Measurements from ENCODE around the gene ASIP. TPM values are rescaled to one million over a fixed set of nuclear protein-coding genes. Genes with fewer than 3 reads are reported as not detected.
"Not testable (repeated sequence)": the region's sequence is repeated elsewhere in the genome, so short reads cannot be mapped to it uniquely, and the experiment has no call there.

ASIP gene
- total RNA-seq, 1 experiment from 2014 or later: not detected

DNA sequence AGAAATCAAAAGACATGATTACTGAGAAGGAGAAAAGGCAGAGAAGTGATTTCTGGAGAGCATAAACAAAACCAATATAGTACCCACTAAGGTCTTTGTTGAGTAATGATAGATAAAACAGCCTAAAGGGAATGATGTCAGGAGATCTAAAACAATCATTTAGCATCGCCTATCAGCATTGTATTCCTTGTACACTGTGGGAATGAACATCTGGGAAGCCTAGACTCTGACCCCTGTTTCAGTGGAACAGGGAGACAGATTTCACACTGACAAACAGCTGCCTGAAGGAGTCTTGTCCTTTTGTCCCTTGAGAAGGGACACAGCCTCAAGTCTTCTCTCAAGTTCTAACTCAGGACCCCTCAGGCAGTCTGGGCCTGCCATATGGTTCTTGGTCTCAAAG, 1.7 kb downstream of the ASIP start:
- DNase-seq (ENCODE audit: low spot score): no peak

DNA sequence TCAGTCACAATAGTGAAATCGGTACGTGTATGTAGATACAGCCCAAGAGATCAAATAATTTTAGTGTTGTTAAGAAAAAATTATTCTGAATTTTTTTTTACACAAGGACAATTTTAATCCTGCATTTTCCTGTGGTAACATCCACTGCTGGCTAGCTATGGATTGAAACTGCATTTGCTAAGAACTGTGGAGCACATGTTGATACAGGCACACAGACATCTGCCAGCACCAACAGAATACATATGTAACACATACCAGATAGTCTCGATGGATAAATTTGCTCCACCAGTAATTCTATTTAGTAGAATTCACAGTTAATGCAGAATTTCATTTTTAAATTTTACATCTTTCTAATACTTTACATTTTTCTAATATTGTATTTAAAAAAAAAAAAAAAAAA, 2.2 kb downstream of the ASIP start:
- DNase-seq (ENCODE audit: low spot score): no peak

DNA sequence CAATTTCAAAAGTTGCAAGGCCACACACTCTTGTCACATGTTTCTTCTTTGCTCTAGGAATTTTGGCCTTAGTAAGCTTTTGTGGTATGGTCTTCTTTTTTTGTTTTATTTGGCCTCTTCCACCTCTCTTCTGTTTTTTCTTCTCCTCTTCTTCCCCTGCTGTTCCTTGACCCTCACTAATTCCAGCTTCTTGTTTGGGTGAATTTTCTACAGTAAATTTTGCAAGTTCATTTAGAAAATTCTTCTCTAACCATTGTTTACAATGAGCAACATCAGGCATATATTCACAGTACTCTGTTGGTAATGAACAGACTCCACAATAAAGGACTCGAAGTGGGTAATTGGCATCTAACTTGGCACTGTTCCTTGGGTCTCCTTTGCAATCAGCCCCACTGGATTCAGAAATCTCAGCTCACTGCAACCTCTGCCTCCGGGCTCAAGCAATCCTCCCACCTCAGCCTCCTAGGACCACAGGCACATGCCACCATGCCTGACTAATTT, 5.0 kb downstream of the ASIP start:
- DNase-seq (ENCODE audit: low spot score): no peak

DNA sequence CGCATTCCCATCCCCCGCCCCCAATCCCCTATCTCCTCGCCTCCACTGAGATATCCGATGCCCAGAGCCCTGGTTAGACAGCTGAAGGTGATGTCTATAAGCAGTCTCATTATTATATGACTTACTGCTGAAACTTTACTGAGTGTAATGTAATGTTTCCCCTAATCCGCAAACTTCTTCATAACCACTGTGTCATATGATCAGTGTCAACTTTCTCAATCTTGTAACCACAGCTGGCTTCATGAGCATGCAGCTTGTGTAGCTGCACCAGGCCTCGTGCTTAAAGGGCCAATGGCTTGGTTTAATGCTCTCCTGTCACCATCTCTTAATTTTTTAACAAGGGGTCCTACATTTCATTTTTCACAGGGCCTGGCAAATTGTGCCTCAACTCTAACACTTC, 8.1 kb downstream of the ASIP start:
- DNase-seq (ENCODE audit: low spot score): no peak

DNA sequence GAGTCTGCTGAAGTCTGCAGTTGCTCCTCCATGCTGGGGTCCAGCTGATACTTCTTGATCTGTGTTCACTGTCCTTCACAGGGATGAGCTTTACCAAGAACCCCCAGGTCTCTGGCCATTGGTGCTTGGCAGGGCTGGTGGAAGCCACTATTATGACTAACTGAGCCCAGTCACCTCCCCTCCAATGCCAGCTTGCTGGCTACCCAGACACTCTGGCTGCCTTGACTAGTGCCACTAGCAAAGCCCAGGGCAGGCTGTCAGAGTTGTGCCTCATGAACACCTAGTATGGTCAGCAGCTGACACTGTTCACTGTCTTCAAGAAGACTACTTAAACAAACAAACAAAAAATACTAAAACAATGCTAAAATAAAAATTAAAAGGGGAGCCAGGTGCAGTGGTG, 8.8 kb downstream of the ASIP start:
- DNase-seq (ENCODE audit: low spot score): no peak

DNA sequence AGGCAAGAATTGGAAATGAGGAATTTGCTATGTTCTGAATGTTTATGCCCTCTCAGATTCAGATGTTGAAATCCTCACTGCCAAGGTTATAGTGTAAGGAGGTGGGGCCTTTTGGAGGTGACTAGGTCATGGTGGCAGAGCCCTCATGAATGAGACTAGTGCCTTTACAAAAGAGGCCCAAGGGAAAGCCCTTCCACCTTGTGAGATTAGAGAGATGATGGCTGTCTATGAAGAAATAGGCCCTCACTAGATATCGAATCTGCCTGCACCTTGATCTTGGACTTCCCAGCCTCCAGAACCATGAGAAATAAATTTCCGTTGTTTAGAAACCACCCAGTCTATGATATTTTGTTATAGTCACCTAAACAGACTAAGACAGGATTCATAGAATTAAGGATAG, 10.4 kb downstream of the ASIP start:
- no peak for DNase-seq (ENCODE audit: low spot score)

DNA sequence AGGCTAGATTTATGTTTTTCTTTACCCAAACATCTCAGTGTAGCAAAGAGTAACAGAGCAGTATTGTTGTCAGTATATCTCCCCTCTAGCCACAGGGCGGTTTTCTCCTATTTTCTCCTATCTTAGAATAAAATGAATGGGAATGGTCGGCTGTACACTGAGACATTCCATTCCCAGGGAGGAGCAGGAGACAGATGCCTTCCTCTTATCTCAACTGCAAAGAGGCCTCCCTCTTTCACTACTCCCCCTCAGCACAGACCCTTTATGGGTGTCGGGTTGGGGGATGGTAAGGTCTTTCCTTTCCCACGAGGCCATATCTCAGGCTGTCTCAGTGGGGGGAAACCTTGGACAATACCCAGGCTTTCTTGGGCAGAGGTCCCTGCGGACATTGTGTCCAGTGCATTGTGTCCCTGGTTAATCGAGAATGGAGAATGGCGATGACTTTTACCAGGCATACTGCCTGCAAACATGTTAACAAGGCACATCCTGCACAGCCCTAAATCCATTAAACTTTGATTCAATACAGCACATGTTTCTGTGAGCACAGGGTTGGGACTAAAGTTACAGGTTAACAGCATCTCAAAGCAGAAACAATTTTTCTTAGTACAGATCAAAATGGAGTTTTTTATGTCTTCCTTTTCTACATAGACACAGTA, 11.3 kb downstream of the ASIP start:
- DNase-seq (ENCODE audit: low spot score): not testable (repeated sequence)

DNA sequence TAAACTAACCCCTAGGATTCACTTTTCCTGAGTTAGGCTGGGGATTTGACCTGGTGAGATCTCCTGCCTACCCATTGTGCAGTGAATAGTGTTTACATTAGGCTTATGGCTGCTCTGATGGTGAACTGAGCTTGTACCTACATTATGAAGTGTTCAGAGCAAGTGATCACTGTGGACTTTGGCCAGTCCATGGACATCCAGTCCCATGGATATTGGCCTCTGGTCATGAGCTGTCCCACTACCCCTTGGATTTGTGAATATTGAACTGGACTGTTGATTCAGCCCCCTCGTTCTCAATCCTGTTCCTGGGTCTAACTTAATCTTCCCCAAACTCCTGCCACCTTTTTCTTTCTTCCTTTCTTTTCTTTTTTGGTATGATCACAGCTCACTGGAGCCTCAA, 13.8 kb downstream of the ASIP start:
- DNase-seq (ENCODE audit: low spot score): no peak

DNA sequence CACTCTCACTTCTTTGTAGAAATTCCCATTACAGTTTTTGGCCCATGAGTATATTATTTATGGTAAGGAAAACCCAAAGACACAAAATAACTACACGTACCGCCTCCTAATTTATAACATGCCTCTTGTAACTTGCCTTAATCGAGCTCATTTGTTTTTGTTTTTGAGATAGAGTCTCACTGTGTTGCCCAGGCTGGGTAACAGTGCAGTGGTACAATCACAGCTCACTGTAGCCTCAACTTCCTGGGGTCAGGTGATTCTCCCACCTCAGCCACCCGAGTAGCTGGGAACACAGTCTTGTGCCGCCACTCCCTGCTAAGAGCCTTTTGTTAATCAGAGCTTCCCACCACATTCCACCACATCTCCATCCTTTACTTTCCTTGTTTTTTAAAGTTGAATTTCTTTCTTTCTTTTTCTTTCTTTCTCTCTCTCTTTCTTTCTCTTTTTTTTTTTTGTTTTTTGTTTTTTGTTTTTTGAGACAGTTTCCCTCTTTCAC, 15.5 kb downstream of the ASIP start:
- no peak for DNase-seq (ENCODE audit: low spot score)

DNA sequence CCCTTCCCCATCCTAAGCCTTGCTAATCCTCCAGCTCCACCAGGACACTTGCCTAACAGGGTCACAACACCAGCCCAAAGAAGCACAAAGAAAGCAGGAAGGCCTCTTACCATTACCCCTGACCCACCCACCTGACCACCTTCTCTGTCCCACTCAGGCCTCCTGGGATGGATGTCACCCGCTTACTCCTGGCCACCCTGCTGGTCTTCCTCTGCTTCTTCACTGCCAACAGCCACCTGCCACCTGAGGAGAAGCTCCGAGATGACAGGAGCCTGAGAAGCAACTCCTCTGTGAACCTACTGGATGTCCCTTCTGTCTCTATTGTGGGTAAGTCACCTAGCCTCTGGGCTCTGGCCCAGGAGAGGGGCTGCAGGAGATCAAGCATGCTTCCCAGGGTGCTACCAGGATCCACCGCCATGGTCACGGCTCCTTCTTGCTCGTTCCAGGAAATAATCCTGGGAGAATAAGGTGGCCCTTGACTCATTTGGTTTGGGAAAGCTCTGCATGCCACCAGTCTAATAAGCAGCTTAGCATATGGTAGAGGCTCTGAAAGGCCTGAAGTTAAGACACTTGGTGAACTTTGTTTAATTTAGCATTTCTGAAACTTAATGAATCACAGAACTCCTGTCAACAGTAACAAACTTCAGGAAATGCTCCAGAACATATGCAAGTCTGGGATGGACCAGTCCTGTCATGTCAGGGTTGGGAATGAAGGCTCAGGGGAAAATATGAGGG, 19.2 kb downstream of the ASIP start:
- no peak for DNase-seq (ENCODE audit: low spot score)

DNA sequence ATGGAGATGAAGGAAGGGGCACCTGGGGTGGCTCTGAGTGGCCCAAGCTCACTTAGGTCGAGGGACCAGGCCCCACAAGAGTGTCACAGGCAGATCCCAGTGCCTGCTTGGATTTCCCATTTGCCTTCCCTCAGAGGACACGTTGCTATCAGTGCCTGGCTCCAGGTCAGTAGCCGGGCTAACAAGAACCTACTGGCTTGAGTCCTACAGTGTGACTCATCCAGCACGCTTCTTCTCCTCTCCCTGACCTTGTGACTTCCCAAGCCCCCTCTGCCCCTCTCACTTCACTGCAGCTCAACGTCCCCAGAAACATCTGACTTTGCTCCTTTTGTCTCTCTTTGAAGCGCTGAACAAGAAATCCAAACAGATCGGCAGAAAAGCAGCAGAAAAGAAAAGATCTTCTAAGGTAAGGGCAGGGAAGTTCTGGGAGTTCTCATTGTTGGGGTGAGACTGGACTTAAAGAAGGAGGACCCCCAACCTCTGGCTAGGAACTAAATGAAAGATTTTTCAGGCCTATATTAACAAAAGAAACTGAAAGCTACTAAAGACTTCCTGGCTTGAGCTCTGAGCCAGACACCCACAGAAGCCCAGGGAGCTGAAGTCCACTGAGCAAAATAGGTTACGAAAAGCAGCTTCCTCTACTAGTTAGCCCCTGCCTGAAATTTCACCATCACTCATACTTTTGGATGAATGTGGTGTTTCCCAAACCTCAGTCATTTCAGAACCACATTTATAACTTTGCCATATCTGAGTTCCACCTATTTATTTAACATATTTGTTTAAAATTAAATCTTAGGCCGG, 21.5 kb downstream of the ASIP start:
- DNase-seq (ENCODE audit: low spot score): no peak

DNA sequence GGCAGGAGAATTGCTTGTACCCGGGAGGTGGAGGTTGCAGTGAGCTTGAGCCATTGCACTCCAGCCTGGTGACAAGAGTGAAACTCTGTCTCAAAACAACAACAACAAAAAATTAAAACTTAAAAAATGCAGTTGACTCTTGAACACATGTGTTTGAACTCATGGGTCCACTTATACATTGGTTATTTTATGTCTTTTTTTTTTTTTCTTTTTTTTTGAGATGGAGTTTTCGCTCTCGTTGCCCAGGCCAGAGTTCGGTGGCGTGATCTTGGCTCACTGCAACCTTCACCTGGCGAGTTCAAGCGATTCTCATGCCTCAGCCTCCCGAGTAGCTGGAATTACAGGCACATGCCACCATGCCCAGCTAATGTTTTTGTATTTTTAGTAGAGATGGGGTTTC, 22.2 kb downstream of the ASIP start:
- not testable (repeated sequence) for DNase-seq (ENCODE audit: low spot score)

DNA sequence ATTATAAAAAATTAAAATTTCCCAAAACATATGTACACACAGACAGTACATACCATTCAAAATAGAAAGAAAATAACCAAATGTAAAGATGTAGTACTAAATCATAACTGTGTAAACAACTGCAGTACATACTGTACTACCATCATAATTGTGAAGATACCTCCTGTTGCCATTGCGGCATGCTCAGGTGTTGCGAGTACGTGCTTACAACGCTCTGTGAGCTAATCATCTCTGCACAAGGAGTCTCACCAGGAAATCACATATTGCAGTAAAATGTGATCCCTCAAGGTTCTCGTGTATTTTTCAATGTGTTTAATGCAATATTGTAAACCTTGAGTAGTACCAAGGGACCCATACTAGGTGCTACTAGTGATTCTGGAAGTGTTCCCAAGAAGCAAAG, 22.9 kb downstream of the ASIP start:
- no peak for DNase-seq (ENCODE audit: low spot score)

DNA sequence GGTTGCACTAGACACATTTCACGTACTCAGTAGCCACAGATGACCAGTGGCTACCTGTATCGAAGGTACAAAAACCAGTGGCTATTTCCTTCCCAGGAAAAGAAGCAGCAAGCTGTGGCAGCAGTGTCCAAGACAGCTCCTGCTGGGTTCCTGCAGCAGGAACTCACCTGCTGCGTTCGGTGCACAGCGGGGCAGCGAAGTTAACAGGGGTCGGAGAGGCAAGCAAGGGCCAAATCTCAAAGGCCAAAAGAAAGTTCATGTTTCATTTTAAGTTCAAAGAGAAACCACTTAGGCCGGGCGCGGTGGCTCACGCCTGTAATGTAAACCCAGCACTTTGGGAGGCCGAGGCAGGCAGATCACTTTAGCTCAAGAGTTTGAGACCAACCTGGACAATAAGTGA, 26.9 kb downstream of the ASIP start:
- DNase-seq (ENCODE audit: low spot score): no peak

DNA sequence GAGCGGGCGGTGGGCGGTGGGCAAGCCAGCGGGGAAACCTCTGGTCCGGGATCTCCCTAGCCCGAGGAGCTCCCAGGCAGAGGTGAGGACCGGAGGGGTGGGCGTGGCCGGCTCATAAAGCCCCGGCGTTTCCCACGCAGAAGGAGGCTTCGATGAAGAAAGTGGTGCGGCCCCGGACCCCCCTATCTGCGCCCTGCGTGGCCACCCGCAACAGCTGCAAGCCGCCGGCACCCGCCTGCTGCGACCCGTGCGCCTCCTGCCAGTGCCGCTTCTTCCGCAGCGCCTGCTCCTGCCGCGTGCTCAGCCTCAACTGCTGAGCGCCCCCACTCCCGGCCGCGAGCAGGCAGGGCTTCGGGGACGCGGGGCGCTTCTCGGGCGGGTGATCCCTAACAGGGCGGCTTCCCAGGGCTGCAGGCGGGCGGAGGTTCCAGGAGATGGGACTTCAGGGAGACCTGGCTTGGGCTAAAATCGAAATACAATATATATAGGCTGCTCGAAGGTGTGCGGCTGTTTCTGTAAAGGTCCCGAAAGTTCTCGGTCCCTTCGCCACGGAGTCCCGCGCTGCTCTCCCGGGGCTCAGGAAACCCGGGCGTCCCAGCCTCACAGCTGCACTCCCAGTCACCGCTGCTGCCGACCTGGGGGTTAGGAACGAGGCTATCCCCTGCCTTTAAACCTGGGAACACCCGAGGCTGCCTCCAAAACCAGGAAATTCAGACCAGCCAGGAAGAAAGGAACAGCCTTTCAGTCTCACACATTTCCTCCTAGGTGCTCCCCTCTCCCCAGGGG, 27.8 kb downstream of the ASIP start:
- DNase-seq (ENCODE audit: low spot score): no peak

DNA sequence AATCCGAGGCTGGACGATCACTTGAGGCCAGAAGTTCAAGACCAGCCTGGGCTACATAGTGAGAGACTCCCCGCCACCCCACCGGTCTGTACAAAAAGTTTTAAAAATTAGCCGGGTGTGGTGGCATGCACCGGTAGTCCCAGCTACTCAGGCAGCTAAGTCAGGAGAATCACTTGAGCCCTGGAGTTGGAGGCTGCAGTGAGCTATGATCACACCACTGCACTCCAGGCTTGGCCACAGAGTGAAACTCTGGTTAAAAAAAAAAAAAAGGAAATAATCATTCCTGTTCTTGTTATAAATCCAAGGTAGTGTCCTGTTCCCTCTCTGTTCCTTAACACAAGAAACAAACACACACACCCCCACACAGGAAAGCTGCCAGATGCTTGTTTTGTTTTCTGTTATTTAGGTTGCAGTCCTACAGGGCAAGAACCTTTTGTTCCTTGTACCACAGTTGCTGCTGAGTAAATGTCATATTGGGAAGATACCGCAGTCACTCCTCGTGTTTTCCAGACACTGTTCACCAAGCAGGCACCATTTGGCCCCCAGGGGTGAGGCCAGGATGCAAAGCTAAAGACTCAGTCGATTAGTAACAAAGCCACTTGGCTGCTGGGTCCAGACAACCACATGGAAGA, 28.9 kb downstream of the ASIP start:
- DNase-seq (ENCODE audit: low spot score): no peak

DNA sequence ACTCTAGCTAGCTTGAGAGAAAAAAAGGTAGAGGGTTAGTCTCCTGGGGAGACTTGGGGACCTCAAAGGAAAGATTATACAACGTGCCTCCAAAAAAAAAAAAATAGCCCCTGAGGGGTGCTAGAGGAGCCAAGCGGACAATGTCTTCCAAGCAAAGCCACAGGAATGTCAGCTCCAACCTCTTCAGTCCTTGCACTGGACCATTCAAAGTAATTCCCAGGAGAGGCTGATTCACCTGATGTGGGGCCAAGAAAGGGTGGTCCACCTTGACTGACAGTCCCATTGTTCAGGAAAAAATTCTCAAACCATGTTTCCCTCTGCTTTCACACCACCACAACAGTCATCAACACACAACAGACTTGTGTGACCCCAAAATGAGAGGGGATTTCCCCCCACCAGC, 30.7 kb downstream of the ASIP start:
- DNase-seq (ENCODE audit: low spot score): no peak

DNA sequence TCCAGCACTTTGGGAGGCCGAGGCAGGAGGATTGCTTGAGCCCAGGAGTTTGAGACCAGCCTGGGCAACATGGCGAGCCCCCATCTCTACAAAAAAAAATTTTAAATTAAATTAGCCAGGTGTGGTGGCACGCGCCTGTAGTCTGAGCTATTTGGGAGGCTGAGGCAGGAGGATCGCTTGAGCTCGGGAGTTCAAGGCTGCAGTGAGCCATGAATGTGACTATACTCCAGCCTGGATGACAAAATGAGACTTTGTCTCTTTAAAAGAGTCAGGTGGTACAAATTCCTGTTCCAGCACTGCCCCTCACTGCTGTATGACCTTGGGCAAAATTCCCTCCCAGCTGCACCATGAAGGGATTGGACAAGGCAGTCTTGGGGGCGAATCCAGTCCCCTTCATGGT, 33.5 kb downstream of the ASIP start:
- no peak for DNase-seq (ENCODE audit: low spot score)

DNA sequence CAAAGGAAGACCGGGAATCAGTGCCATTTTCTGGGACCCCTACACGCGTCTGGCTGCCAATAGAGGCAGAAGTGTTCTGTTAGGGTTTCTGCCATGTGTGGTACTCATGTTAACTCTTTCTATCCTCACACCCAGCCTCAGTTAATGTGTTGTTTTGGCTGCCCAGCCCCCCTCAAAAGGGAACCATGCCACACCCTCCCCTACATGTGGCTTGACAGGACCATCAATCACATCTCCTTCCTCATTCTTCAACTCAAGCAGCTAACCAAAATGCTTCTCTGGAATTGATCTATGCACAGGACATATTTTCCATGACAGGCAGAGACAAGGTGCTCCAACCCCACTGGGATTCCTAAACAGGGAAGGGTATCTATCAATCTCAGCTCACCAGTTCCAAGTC, 40.0 kb downstream of the ASIP start:
- no peak for DNase-seq (ENCODE audit: low spot score)

DNA sequence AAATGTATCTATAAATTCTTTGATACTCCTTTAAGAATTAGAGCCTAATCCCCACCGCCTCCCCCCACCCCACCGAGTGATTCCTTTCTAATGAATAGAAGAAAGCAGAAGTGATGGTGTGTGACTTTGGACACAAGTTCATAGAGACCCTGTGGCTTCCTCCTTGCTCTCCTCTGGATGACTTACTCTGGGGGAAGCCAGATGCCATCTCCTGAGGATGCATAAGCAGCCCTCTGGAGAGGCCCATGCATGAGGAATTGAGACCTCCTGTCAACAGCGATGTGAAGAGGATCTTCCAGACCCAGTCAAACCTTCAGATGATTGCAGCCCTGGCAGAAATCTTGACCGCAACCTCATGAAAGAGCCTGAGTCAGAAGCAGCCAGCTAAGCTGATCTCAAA, 40.8 kb downstream of the ASIP start:
- DNase-seq (ENCODE audit: low spot score): no peak

DNA sequence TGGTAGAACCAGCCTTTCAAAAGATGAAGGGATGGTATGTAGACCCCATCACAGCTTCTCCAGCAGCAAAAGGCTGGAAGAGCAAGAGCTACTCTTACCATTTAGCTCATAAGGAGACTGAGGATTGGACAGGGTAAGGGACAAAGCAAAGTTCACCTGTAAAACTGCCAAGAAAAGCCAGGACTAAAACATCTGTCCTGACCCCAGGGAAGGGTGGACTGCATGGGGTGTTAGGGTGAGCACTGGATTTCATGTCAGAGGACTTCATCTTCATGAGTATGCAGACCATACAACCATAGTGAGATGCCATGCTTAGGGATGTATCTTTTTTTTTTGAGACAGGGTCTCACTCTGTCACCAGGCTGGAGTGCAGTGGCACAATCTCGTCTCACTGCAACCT, 42.6 kb downstream of the ASIP start:
- no peak for DNase-seq (ENCODE audit: low spot score)

Measured in HT-29 (cell line).